ENCODE data around the gene GABARAP. TPM values are rescaled to one million over a fixed set of nuclear protein-coding genes. Genes with fewer than 3 reads are reported as not detected.

The GABARAP gene
- polyA plus RNA-seq, 1 donor (not counting 4 experiments of a cell fraction or from before 2014, with no cell fraction given), result 271 TPM

DNA sequence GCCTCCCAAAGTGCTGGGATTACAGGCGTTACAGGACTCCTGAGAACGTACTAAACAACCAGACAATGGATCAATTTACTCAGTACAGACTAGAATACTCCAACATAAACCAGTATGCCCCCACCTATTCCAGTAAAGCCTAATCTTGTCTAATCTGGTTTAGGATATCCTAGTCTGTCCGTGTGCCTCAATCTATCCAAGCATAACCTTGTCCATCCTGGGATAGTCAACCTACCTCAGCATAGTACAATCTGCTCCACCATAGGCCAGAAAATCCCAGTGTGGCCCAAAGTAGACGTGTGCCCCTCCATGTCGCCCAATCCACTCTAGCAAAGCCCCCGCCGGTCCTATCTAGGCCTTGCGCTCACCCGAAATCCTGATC lies 8.6 kb downstream of the GABARAP start:
- Histone ChIP-seq H3K27me3 (ENCODE audit: control insufficient read depth, extremely low read depth, insufficient read depth, low read length) (no peaks in the 10 kb centered on the region), H3K9ac (ENCODE audit: control insufficient read depth, extremely low read depth, insufficient read depth, low read length) (peak overlapping the region; percentile 94), H3K4me1 (ENCODE audit: control insufficient read depth, extremely low read depth, insufficient read depth, low read length) (peaks cover 38% of the 10 kb centered on the region), H3K79me2 (ENCODE audit: control insufficient read depth, insufficient read depth, low read length) (peaks cover 56% of the 10 kb centered on the region), H2AFZ (ENCODE audit: control insufficient read depth, low read length) (peak overlapping the region; percentile 56), H3K4me2 (ENCODE audit: control insufficient read depth, extremely low read depth, insufficient read depth, low read depth, low read length) (peak overlapping the region; percentile 96), H3K4me3 (ENCODE audit: control insufficient read depth in 2 of 3, extremely low read depth in 1 of 3, insufficient read depth in 2 of 3, low read depth in 1 of 3, low read length in 3 of 3) (peak overlapping the region; percentile 63 to 98 (median 93)), H4K20me1 (ENCODE audit: control insufficient read depth, extremely low read depth, insufficient read depth, low read length) (peaks cover 3% of the 10 kb centered on the region), H3K9me1 (ENCODE audit: control insufficient read depth, extremely low read depth, insufficient read depth, low read length) (peaks cover 2% of the 10 kb centered on the region), H3K9me3 (ENCODE audit: control insufficient read depth, low read depth, low read length) (no peaks in the 10 kb centered on the region), H3K36me3 (ENCODE audit: control insufficient read depth in 2 of 2, extremely low read depth in 1 of 2, insufficient read depth in 2 of 2, low read length in 2 of 2) (peaks cover 15 to 40% of the 10 kb centered on the region in 2 experiments), H3K27ac (ENCODE audit: control insufficient read depth, insufficient read depth, low read length) (peak overlapping the region; percentile 93)
- dilution Hi-C loops (cut with MboI; ENCODE audit: extremely low pct_ligation_motif_present, low sequenced_read_pairs), result no loop called here
- no peak for DNase-seq (ENCODE audit: low read depth, low spot score)
- peak; percentile 9 for FAIRE-seq
- no peak for TF ChIP-seq EZH2 (IDR thresholded peaks at IDR 0.05; ENCODE audit: low read length)
- TF ChIP-seq, protein P1, sequence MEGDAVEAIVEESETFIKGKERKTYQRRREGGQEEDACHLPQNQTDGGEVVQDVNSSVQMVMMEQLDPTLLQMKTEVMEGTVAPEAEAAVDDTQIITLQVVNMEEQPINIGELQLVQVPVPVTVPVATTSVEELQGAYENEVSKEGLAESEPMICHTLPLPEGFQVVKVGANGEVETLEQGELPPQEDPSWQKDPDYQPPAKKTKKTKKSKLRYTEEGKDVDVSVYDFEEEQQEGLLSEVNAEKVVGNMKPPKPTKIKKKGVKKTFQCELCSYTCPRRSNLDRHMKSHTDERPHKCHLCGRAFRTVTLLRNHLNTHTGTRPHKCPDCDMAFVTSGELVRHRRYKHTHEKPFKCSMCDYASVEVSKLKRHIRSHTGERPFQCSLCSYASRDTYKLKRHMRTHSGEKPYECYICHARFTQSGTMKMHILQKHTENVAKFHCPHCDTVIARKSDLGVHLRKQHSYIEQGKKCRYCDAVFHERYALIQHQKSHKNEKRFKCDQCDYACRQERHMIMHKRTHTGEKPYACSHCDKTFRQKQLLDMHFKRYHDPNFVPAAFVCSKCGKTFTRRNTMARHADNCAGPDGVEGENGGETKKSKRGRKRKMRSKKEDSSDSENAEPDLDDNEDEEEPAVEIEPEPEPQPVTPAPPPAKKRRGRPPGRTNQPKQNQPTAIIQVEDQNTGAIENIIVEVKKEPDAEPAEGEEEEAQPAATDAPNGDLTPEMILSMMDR (optimal IDR thresholded peaks at IDR 0.05 in 1 of 3, IDR thresholded peaks at IDR 0.05 in 1 of 3, conservative IDR thresholded peaks at IDR 0.05 in 1 of 3; ENCODE audit: extremely low read depth in 1 of 3, insufficient read depth in 2 of 3, low read length in 3 of 3), result no peak

- H4K20me1 ChIP-seq (ENCODE audit: control insufficient read depth, extremely low read depth, insufficient read depth, low read length), result peaks cover 3% of the 10 kb centered on the region
- H3K27me3 ChIP-seq (ENCODE audit: control insufficient read depth, extremely low read depth, insufficient read depth, low read length), result no peaks in the 10 kb centered on the region
- H3K9me1 ChIP-seq (ENCODE audit: control insufficient read depth, extremely low read depth, insufficient read depth, low read length), result peaks cover 2% of the 10 kb centered on the region
- H3K36me3 ChIP-seq (ENCODE audit: control insufficient read depth in 2 of 2, extremely low read depth in 1 of 2, insufficient read depth in 2 of 2, low read length in 2 of 2), result peaks cover 20 to 40% of the 10 kb centered on the region in 2 experiments
- H3K4me3 ChIP-seq (ENCODE audit: control insufficient read depth in 2 of 3, extremely low read depth in 1 of 3, insufficient read depth in 2 of 3, low read depth in 1 of 3, low read length in 3 of 3), result peak overlapping the region in 1 of 3 experiments; percentile 29
- DNase-seq (ENCODE audit: low read depth, low spot score), result no peak
- peaks cover 45% of the 10 kb centered on the region for H3K4me1 ChIP-seq (ENCODE audit: control insufficient read depth, extremely low read depth, insufficient read depth, low read length)
- H2AFZ ChIP-seq (ENCODE audit: control insufficient read depth, low read length), result no peak overlapping the region
- peaks cover 52% of the 10 kb centered on the region for H3K79me2 ChIP-seq (ENCODE audit: control insufficient read depth, insufficient read depth, low read length)
- no peak overlapping the region for H3K27ac ChIP-seq (ENCODE audit: control insufficient read depth, insufficient read depth, low read length)
- TF ChIP-seq, protein P1 (optimal IDR thresholded peaks at IDR 0.05 in 1 of 3, IDR thresholded peaks at IDR 0.05 in 1 of 3, conservative IDR thresholded peaks at IDR 0.05 in 1 of 3; ENCODE audit: extremely low read depth in 1 of 3, insufficient read depth in 2 of 3, low read length in 3 of 3), result no peak
- no peak for TF ChIP-seq EZH2 (IDR thresholded peaks at IDR 0.05; ENCODE audit: low read length)
- peak; percentile 23 for FAIRE-seq
- peak overlapping the region; percentile 96 for H3K4me2 ChIP-seq (ENCODE audit: control insufficient read depth, extremely low read depth, insufficient read depth, low read depth, low read length)
- H3K9me3 ChIP-seq (ENCODE audit: control insufficient read depth, low read depth, low read length), result no peaks in the 10 kb centered on the region
- no peak overlapping the region for H3K9ac ChIP-seq (ENCODE audit: control insufficient read depth, extremely low read depth, insufficient read depth, low read length)
- dilution Hi-C loops (cut with MboI; ENCODE audit: extremely low pct_ligation_motif_present, low sequenced_read_pairs), result no loop called here
Measured at GRCh38 chr17:7232114-7232513, 10.1 kb downstream of the GABARAP start.
